Astrocyte (in vitro differentiated cells and primary cell): ENCODE data around the gene EP400. TPM values are rescaled to one million over a fixed set of nuclear protein-coding genes. Genes with fewer than 3 reads are reported as not detected.
A peak's percentile ranks its signal among the peaks of the same experiment; 100 is the strongest.

Experiments
- DNase-seq: peaks from one replicate; pipeline ENCODE4 v3.0.0-alpha.2; 2010; ENCODE audit warnings: low read depth
- FAIRE-seq: peaks from 2 replicates; lab custom pipeline; 2011; peaks lifted over from hg19 to GRCh38; lab: Jason Lieb, UNC
- H2AFZ ChIP-seq: 2 replicates; pipeline ENCODE4 v1.6.0; 2012; ENCODE audit warnings: low read depth, low read length, inconsistent platforms
- H3K27ac ChIP-seq: 2 replicates; pipeline ENCODE4 v1.5.1; 2011; ENCODE audit warnings: low read depth, low read length, inconsistent platforms
- H3K27me3 ChIP-seq: 2 replicates; pipeline ENCODE4 v1.6.0; 2011; ENCODE audit warnings: low read length, inconsistent platforms; ENCODE audit not compliant: insufficient read depth
- H3K36me3 ChIP-seq: 2 replicates; pipeline ENCODE4 v1.5.1; 2011; ENCODE audit warnings: low read length, inconsistent platforms; ENCODE audit not compliant: insufficient read depth
- H3K4me1 ChIP-seq: 2 replicates; pipeline ENCODE4 v1.5.1; 2011; ENCODE audit warnings: low read length, inconsistent platforms; ENCODE audit not compliant: insufficient read depth
- H3K4me2 ChIP-seq: 2 replicates; pipeline ENCODE4 v1.6.0; 2012; ENCODE audit warnings: low read length, inconsistent platforms
- H3K4me3 ChIP-seq: 2 replicates; pipeline ENCODE4 v1.5.1; 2011; ENCODE audit warnings: low read depth, mild to moderate bottlenecking, low read length, inconsistent platforms; ENCODE audit not compliant: insufficient read depth
- H3K79me2 ChIP-seq: 2 replicates; pipeline ENCODE4 v1.6.0; 2012; ENCODE audit warnings: mild to moderate bottlenecking, low read length, inconsistent platforms; ENCODE audit not compliant: insufficient read depth
- H3K9ac ChIP-seq: 2 replicates; pipeline ENCODE4 v1.6.0; 2012; ENCODE audit warnings: mild to moderate bottlenecking, low read length, inconsistent platforms
- H3K9me3 ChIP-seq: 2 replicates; pipeline ENCODE4 v1.5.1; 2012; ENCODE audit warnings: low read depth, mild to moderate bottlenecking, low read length, inconsistent platforms; ENCODE audit not compliant: insufficient read depth
- H4K20me1 ChIP-seq: 2 replicates; pipeline ENCODE4 v1.6.0; 2012; ENCODE audit warnings: low read length, inconsistent platforms; ENCODE audit not compliant: insufficient read depth
- H3K27ac Mint-ChIP-seq: one replicate; pipeline ENCODE4 v1.8.0; 2021; ENCODE audit warnings: mild to moderate bottlenecking, mixed read lengths; ENCODE audit not compliant: unreplicated experiment
- H3K27me3 Mint-ChIP-seq: one replicate; pipeline ENCODE4 v1.8.0; 2021; ENCODE audit warnings: low read depth, mixed read lengths; ENCODE audit not compliant: unreplicated experiment
- H3K36me3 Mint-ChIP-seq: one replicate; pipeline ENCODE4 v1.8.0; 2021; ENCODE audit warnings: low read depth, mixed read lengths; ENCODE audit not compliant: unreplicated experiment
- H3K4me1 Mint-ChIP-seq: one replicate; pipeline ENCODE4 v1.8.0; 2021; ENCODE audit warnings: low read depth, mixed read lengths; ENCODE audit not compliant: unreplicated experiment
- H3K4me3 Mint-ChIP-seq: one replicate; pipeline ENCODE4 v1.8.0; 2021; ENCODE audit warnings: mild to moderate bottlenecking, moderate library complexity, mixed read lengths; ENCODE audit not compliant: unreplicated experiment
- H3K9me3 Mint-ChIP-seq: one replicate; pipeline ENCODE4 v1.8.0; 2021; ENCODE audit warnings: mild to moderate bottlenecking, mixed read lengths; ENCODE audit not compliant: unreplicated experiment
- EZH2 ChIP-seq: IDR thresholded peaks from 2 replicates; pipeline ENCODE4 v1.6.1; 2012; ENCODE audit warnings: mild to moderate bottlenecking, low read length, inconsistent platforms; ENCODE audit not compliant: insufficient read depth
- total RNA-seq: library from RNA; stranded (reverse); gene quantifications from 2 replicates; pipeline ENCODE4 v1.2.1, GENCODE V29; 2021
- TF ChIP-seq, protein P1 (sequence below): IDR thresholded peaks from 2 replicates; pipeline ENCODE4 v1.5.1; 2011; ENCODE audit warnings: low read depth, mild to moderate bottlenecking, inconsistent platforms, low read length, moderate library complexity; ENCODE audit not compliant: insufficient read depth

The EP400 gene
- total RNA-seq, 1 donor from 2014 or later: 39.8 TPM

- H3K9ac ChIP-seq: peak overlapping the region; percentile 52
- H4K20me1 ChIP-seq: peaks cover 27% of the 10 kb centered on the region
- no peaks in the 10 kb centered on the region for H3K9me3 ChIP-seq
- Mint-ChIP-seq H3K36me3 (peaks cover 35% of the 10 kb centered on the region), H3K4me1 (peaks cover 17% of the 10 kb centered on the region), H3K27ac (peak overlapping the region; percentile 26), H3K4me3 (no peak overlapping the region), H3K27me3 (no peaks in the 10 kb centered on the region), H3K9me3 (no peaks in the 10 kb centered on the region)
- no peak for TF ChIP-seq EZH2
- TF ChIP-seq, protein P1, sequence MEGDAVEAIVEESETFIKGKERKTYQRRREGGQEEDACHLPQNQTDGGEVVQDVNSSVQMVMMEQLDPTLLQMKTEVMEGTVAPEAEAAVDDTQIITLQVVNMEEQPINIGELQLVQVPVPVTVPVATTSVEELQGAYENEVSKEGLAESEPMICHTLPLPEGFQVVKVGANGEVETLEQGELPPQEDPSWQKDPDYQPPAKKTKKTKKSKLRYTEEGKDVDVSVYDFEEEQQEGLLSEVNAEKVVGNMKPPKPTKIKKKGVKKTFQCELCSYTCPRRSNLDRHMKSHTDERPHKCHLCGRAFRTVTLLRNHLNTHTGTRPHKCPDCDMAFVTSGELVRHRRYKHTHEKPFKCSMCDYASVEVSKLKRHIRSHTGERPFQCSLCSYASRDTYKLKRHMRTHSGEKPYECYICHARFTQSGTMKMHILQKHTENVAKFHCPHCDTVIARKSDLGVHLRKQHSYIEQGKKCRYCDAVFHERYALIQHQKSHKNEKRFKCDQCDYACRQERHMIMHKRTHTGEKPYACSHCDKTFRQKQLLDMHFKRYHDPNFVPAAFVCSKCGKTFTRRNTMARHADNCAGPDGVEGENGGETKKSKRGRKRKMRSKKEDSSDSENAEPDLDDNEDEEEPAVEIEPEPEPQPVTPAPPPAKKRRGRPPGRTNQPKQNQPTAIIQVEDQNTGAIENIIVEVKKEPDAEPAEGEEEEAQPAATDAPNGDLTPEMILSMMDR: no peak
- peaks cover 3% of the 10 kb centered on the region for H3K79me2 ChIP-seq
- H3K4me1 ChIP-seq: peaks cover 13% of the 10 kb centered on the region
- no peaks in the 10 kb centered on the region for H3K27me3 ChIP-seq
- H3K36me3 ChIP-seq: peaks cover 39% of the 10 kb centered on the region
- no peak overlapping the region for H3K4me3 ChIP-seq
- FAIRE-seq (no peak), DNase-seq (no peak)
- H3K4me2 ChIP-seq: peak overlapping the region; percentile 65
- H3K27ac ChIP-seq: peak overlapping the region; percentile 54
- H2AFZ ChIP-seq: no peak overlapping the region
Measured at GRCh38 chr12:132014092-132014914, 64.6 kb downstream of the EP400 start.

DNA sequence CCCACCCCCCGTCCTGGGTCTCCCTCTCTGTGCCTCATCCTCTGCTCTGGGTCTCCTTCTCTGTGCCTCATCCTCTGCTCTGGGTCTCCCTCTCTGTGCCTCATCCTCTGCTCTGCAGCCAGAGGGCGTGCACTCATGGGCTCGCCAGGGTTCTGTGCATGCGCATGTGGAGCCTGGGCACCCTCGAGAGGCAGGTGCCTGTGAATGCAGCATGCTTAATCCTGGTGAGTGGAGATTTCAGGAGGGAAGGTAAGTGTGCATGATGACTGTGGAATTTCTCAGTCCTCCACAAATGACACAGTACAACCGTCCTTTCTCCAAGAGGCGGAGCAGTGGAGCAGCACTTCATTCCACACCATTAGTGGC is 65.2 kb downstream of the EP400 start:
- no peaks in the 10 kb centered on the region for H3K27me3 Mint-ChIP-seq
- Histone ChIP-seq H3K9me3 (no peaks in the 10 kb centered on the region), H3K4me1 (peaks cover 13% of the 10 kb centered on the region), H3K36me3 (peaks cover 42% of the 10 kb centered on the region), H4K20me1 (peaks cover 28% of the 10 kb centered on the region), H3K27ac (peak overlapping the region; percentile 17), H2AFZ (no peak overlapping the region), H3K79me2 (no peaks in the 10 kb centered on the region), H3K9ac (no peak overlapping the region), H3K4me2 (peak overlapping the region; percentile 65), H3K4me3 (no peak overlapping the region), H3K27me3 (no peaks in the 10 kb centered on the region)
- FAIRE-seq (no peak), DNase-seq (no peak)
- TF ChIP-seq, protein P1: no peak
- no peak for TF ChIP-seq EZH2
- peaks cover 35% of the 10 kb centered on the region for H3K36me3 Mint-ChIP-seq
- peaks cover 17% of the 10 kb centered on the region for H3K4me1 Mint-ChIP-seq
- H3K27ac Mint-ChIP-seq: peak overlapping the region; percentile 26
- H3K9me3 Mint-ChIP-seq: no peaks in the 10 kb centered on the region
- H3K4me3 Mint-ChIP-seq: no peak overlapping the region
